Ishikawa (cell line): ENCODE data around the gene LRRN4.

Experiments
- CREB1 ChIP-seq: IDR thresholded peaks from 2 replicates; pipeline ENCODE4 v1.6.1; 2012; ENCODE audit warnings: low read depth
- EGR1 ChIP-seq: IDR thresholded peaks from 2 replicates; pipeline ENCODE4 v1.6.1; 2012
- EP300 ChIP-seq: IDR thresholded peaks from 2 replicates; pipeline ENCODE4 v1.6.1; 2012; ENCODE audit warnings: borderline replicate concordance
- FOXM1 ChIP-seq: IDR thresholded peaks from 2 replicates; pipeline ENCODE4 v1.6.1; 2012; ENCODE audit warnings: low read depth, borderline replicate concordance
- NFIC ChIP-seq: IDR thresholded peaks from 2 replicates; pipeline ENCODE4 v1.6.1; 2012
- RAD21 ChIP-seq: IDR thresholded peaks from 2 replicates; pipeline ENCODE4 v1.6.1; 2012; ENCODE audit warnings: low read depth
- TAF1 ChIP-seq: IDR thresholded peaks from 2 replicates; pipeline ENCODE4 v1.6.1; 2012; ENCODE audit warnings: low read depth, mild to moderate bottlenecking
- TEAD4 ChIP-seq: IDR thresholded peaks from 2 replicates; pipeline ENCODE4 v1.6.1; 2012
- YY1 ChIP-seq: IDR thresholded peaks from 2 replicates; pipeline ENCODE4 v1.6.1; 2012; ENCODE audit warnings: low read depth
- TF ChIP-seq, protein P1 (sequence below): IDR thresholded peaks from 2 replicates; pipeline ENCODE4 v1.6.1; 2012
- TF ChIP-seq, protein P2 (sequence below): IDR thresholded peaks from 2 replicates; pipeline ENCODE4 v1.6.1; 2012; ENCODE audit warnings: low read depth, mild to moderate bottlenecking

DNA sequence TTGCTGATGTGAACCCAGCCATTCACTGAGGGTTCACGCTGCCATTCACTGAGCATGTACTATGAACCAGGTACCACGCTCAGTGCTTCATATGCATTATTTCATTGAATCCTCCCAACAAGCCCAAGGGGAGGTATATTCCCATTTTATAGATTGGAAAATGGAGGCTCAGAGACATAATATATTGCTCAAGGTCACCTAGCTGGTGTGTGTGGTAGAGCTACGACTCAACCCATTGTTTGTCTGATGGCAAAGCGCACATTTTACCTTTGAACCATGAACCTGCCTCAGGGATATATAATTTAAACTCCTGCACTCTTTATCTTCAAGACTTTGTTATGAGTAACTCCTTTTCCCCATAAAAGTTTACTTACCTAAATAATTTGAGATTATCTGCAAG lies 40.7 kb upstream of the LRRN4 start:
- TF ChIP-seq, protein P1, sequence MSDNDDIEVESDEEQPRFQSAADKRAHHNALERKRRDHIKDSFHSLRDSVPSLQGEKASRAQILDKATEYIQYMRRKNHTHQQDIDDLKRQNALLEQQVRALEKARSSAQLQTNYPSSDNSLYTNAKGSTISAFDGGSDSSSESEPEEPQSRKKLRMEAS, result no peak
- no peak for TF ChIP-seq EP300
- TF ChIP-seq EGR1, result no peak
- no peak for TF ChIP-seq NFIC
- TF ChIP-seq, protein P2, sequence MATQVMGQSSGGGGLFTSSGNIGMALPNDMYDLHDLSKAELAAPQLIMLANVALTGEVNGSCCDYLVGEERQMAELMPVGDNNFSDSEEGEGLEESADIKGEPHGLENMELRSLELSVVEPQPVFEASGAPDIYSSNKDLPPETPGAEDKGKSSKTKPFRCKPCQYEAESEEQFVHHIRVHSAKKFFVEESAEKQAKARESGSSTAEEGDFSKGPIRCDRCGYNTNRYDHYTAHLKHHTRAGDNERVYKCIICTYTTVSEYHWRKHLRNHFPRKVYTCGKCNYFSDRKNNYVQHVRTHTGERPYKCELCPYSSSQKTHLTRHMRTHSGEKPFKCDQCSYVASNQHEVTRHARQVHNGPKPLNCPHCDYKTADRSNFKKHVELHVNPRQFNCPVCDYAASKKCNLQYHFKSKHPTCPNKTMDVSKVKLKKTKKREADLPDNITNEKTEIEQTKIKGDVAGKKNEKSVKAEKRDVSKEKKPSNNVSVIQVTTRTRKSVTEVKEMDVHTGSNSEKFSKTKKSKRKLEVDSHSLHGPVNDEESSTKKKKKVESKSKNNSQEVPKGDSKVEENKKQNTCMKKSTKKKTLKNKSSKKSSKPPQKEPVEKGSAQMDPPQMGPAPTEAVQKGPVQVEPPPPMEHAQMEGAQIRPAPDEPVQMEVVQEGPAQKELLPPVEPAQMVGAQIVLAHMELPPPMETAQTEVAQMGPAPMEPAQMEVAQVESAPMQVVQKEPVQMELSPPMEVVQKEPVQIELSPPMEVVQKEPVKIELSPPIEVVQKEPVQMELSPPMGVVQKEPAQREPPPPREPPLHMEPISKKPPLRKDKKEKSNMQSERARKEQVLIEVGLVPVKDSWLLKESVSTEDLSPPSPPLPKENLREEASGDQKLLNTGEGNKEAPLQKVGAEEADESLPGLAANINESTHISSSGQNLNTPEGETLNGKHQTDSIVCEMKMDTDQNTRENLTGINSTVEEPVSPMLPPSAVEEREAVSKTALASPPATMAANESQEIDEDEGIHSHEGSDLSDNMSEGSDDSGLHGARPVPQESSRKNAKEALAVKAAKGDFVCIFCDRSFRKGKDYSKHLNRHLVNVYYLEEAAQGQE, result no peak
- no peak for TF ChIP-seq YY1
- no peak for TF ChIP-seq RAD21
- TF ChIP-seq TEAD4, result no peak
- no peak for TF ChIP-seq TAF1
- no peak for TF ChIP-seq CREB1
- TF ChIP-seq FOXM1, result no peak
